NT2/D1 (cell line): Measurements from ENCODE around the gene CAMK2G.

Source experiments
- YY1 ChIP-seq: IDR thresholded peaks from 2 replicates; pipeline ENCODE4 v1.6.1; 2011; ENCODE audit not compliant: insufficient read length, insufficient read depth
- ZNF274 ChIP-seq: IDR thresholded peaks from 2 replicates; pipeline ENCODE4 v1.6.1; 2011; ENCODE audit warnings: mild to moderate bottlenecking, low read depth, low read length

DNA sequence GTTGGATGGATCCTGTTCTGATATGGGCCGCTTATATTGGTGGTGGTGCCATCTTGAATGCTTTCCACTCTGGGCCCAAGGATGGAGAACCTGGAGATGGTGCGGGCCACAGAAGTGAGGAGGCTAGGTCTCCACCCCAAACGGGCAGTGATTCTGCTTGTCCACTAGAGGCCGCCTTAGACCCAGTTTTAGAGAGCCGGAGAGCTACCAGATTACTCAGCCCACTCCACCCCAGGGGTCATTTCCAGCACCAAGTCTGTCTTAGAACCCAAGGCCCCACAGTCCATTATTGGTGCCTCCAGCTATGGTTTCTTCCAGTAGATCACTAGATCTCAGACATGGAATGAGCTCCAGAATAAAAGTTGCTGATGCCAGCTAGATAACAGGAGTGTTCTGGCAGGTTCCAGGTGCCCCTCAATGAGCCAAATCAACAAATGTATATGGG, 11.8 kb upstream of the CAMK2G start:
- TF ChIP-seq ZNF274 (no peak), YY1 (no peak)
